ENCODE measurements around the gene MKRN2. TPM values are rescaled to one million over a fixed set of nuclear protein-coding genes. Genes with fewer than 3 reads are reported as not detected.

The MKRN2 gene
- total RNA-seq, 6 experiments from 2014 or later, result 8.8 to 12.8 (median 10.9) TPM

DNA sequence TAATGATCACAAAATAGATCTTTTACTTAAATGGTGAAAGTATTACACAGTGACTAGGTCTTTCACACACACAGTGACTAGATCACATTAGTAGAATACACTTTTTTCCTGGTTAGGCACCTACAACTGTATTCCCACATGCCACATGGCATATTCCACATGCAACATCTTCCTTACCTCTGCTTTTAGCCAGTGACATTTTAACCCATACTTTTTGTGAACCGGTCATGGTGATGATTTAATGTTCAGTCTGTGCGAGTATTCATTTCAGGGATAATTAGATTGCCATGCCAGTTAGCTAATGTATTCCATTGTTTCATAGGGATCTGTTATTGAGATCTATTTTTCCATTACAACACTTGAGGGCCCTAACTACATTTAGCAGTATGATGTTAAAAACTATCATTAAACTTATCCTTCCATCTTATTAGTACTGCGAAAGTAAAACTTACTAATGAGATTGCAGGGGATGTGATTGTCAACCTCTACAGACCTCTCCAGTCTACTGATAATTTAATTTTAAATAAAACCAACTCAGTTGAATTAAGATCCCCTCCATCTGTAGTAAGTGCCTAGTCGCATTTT lies 44.3 kb upstream of the MKRN2 start:
- DNase-seq (no peak), ATAC-seq (no peak)
- H3K27me3 ChIP-seq, result no peaks in the 10 kb centered on the region
- H3K9me3 ChIP-seq, result no peaks in the 10 kb centered on the region
- no peak overlapping the region for H3K4me3 ChIP-seq
- no peak for TF ChIP-seq POLR2A (IDR thresholded peaks at IDR 0.05)
- TF ChIP-seq, protein P1, sequence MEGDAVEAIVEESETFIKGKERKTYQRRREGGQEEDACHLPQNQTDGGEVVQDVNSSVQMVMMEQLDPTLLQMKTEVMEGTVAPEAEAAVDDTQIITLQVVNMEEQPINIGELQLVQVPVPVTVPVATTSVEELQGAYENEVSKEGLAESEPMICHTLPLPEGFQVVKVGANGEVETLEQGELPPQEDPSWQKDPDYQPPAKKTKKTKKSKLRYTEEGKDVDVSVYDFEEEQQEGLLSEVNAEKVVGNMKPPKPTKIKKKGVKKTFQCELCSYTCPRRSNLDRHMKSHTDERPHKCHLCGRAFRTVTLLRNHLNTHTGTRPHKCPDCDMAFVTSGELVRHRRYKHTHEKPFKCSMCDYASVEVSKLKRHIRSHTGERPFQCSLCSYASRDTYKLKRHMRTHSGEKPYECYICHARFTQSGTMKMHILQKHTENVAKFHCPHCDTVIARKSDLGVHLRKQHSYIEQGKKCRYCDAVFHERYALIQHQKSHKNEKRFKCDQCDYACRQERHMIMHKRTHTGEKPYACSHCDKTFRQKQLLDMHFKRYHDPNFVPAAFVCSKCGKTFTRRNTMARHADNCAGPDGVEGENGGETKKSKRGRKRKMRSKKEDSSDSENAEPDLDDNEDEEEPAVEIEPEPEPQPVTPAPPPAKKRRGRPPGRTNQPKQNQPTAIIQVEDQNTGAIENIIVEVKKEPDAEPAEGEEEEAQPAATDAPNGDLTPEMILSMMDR (IDR thresholded peaks at IDR 0.05), result no peak
- no peak overlapping the region for H3K27ac ChIP-seq
- intact Hi-C loops (cut with DNase I), result no loop called here
- 87% methylated on average over 4 of the region's 4 CpGs for WGBS (ENCODE audit: insufficient coverage, low coverage, low lambda C conversion rate, missing lambda C conversion rate)
- H3K36me3 ChIP-seq, result peaks cover 0 to 3% (median 0%) of the 10 kb centered on the region in 4 donors
- no peaks in the 10 kb centered on the region for H3K4me1 ChIP-seq

DNA sequence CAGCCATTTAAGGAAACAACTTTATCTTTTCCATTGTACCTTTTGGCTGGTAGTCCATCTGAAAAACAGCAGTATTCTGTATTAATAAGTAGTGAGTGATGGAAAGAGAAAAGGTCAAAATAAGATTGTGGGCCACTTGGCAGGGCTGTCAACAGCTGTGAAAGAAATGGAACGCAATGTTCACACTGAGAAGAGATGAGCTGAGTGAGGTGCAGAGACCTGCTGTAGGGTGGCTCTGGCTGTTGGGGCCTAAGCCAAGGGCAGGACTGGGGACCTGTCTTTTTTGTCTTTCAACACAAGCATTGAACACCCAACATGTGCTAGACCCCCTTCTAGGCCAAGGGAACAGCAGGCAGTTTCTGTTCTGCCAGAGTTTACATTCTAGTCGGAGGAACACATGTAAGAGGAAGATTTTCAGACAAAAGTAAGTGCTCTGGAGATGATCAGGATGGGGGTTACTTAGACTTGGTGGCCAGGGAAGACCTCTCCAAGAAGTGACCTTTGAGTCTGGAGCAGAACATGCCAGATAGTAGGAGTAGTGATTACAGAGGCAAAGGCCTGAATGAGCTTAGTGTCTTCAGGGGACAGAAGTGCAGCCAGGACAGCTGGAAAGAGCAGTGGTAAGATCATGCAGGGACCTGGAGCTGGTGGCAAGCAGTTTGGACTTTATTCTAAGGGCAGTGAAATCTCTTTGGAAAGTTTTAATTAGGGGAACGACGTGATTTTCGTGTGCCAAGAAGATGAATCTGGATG lies 43.0 kb upstream of the MKRN2 start:
- no peaks in the 10 kb centered on the region for H3K27me3 ChIP-seq
- H3K4me3 ChIP-seq, result no peak overlapping the region
- H3K27ac ChIP-seq, result no peak overlapping the region
- DNase-seq (no peak), ATAC-seq (no peak)
- 93% methylated on average over 5 of the region's 5 CpGs for WGBS (ENCODE audit: insufficient coverage, low coverage, low lambda C conversion rate, missing lambda C conversion rate)
- TF ChIP-seq, protein P1 (IDR thresholded peaks at IDR 0.05), result no peak
- TF ChIP-seq POLR2A (IDR thresholded peaks at IDR 0.05), result no peak
- intact Hi-C loops (cut with DNase I), result no loop called here
- peaks cover 0 to 3% (median 0%) of the 10 kb centered on the region in 4 donors for H3K36me3 ChIP-seq
- H3K4me1 ChIP-seq, result no peaks in the 10 kb centered on the region
- H3K9me3 ChIP-seq, result no peaks in the 10 kb centered on the region

DNA sequence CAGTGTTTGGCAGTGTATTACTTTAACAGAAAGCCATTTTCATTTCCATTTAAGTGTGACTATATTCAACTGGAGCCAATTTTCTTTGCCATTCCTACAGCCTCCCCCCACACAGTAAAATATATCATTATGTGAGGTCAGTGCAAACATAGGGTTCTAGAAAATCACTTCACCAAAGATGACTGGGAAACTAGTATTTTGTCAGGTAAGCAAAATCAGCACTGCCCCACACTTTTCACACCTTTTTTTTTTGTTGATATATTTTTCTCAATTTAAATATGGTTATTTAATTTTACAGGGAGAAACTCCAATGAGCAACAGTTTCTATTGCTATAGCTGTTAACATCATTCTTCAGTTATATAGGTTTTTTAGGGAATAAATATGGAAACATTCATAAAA lies 41.3 kb upstream of the MKRN2 start:
- Histone ChIP-seq H3K4me3 (no peak overlapping the region), H3K9me3 (no peaks in the 10 kb centered on the region), H3K4me1 (no peaks in the 10 kb centered on the region), H3K27me3 (no peaks in the 10 kb centered on the region), H3K36me3 (peaks cover 0 to 3% (median 0%) of the 10 kb centered on the region in 4 donors), H3K27ac (no peak overlapping the region)
- TF ChIP-seq, protein P1 (IDR thresholded peaks at IDR 0.05), result no peak
- no peak for TF ChIP-seq POLR2A (IDR thresholded peaks at IDR 0.05)
- DNase-seq (no peak), ATAC-seq (no peak)
- intact Hi-C loops (cut with DNase I), result no loop called here

DNA sequence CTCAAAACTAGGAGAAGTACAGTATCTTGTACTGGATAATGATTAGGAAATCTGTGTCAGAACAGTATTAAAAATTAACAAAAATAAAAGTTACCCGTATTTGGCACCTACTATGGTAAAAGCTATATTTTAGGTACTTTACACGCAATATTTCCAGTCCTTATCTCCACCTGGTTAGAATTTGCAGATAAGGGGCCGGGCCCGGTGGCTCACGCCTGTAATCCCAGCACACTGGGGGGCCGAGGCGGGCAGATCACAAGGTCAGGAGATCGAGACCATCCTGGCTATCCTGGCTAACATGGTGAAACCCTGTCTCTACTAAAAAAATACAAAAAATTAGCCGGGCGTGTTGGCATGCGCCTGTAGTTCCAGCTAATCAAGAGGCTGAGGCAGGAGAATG lies 40.0 kb upstream of the MKRN2 start:
- peaks cover 0 to 3% (median 0%) of the 10 kb centered on the region in 4 donors for H3K36me3 ChIP-seq
- WGBS (ENCODE audit: insufficient coverage, low coverage, low lambda C conversion rate, missing lambda C conversion rate), result 100% methylated on average over 8 of the region's 11 CpGs
- no peaks in the 10 kb centered on the region for H3K4me1 ChIP-seq
- H3K27me3 ChIP-seq, result no peaks in the 10 kb centered on the region
- no peak overlapping the region for H3K4me3 ChIP-seq
- no peaks in the 10 kb centered on the region for H3K9me3 ChIP-seq
- ATAC-seq (no peak), DNase-seq (no peak)
- intact Hi-C loops (cut with DNase I), result no loop called here
- no peak overlapping the region for H3K27ac ChIP-seq
- TF ChIP-seq, protein P1 (IDR thresholded peaks at IDR 0.05), result no peak
- no peak for TF ChIP-seq POLR2A (IDR thresholded peaks at IDR 0.05)

Measured in right lobe of liver (tissue), 6 donors.